GM18502 (cell line): ENCODE data around the gene CHTF18.

ENCODE experiments used
- ATAC-seq: cut with Tn5 transposase; IDR thresholded peaks from one replicate; pipeline ENCODE4 v1.9.1; 2021; ENCODE audit warnings: mild to moderate bottlenecking; ENCODE audit not compliant: unreplicated experiment, poor library complexity

Gene CHTF18

DNA sequence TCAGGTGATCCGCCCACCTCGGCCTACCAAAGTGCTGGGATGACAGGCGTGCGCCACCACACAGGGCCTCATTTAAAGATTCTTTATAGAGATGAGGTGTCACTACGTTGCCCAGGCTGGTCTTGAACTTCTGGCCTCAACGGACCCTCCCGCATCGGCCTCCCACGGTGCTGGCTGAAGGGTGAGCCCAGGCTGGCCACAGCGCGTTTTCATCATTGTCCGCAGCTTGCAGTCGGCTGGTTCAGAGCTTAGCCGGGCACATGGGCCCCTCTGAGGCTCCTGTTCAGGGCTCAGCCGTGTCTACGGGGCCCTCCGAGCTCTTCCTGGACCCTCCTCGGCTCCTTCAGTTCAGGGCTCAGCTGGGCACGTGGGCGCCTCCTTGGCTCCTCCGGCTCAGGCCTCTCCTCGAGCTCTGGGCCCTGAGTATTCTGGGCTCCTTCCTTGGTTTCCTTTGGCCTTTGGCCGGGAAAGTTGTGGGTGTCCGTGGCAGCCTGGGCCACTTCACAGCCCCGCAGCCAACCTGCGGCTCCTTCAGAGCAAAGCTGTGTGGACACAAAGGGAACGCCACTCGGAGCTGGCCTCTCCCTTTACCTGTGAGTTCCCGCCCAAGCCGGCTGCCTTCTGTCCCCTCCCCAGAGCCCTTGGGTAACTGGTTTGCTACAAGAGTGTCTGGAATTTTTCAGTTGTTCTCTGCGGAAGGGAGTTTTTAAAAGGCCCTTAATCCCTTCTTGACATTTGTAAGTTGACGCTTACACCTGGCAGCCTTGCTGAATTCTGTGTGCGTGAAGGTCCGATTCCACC is 29.1 kb upstream of the CHTF18 start:
- no peak for ATAC-seq

- ATAC-seq, result no peak
Measured at GRCh38 chr16:760065-760464, 28.4 kb upstream of the CHTF18 start.

- no peak for ATAC-seq
Measured at GRCh38 chr16:760545-761343, 27.7 kb upstream of the CHTF18 start, which contains the start of gene MSLN. TSS of gene MSLN (plus strand) at chr16:760734. CDS start at chr16:762681, 1,947 bp downstream.

DNA sequence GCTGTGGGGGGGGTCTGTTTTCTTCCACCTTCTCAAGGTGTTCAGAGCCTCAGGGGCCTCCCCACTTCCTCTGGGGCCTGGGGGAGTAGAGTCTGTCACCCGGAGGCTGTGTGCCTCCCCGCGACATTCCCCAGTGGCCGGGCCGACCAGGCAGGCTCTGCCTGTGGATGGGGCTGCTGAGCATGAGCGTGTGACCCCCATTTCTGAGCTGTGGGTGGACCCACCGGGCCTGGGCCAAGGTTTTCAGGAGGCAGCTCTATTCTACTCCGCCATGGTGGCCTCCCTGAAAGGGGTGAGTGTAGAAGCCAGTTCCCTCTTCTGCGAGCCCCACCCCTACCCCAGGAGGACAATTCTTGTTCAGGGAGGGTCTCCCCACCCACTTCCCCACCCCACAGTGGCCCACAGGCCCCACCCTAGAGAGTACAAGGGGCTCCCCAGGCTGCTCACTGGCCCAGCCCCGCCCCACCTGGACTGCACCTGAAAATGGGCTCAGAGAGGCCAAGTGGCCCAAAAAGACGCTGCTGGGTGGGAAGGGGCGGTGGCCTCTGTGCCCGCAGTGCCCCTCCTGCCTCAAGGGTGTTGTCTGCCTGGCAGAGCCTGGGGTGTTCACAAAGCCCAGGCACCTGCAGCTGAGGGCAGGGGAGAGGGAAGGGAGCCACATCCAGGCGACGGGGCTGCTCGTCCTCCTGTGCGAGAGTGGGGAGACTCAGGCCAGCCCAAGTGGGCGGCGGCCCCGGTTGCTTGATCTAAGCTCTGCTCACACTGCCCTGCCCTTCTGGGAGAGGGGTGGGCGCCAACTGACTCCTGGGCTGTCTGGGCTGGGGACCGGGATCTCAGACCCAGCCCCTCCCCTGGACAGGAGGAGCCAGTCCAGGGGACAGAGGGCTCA is 26.6 kb upstream of the CHTF18 start:
- ATAC-seq, result no peak

GRCh38 chr16:762595-763268 is 25.7 kb upstream of the CHTF18 start:
- no peak for ATAC-seq

- ATAC-seq, result no peak
Measured at GRCh38 chr16:763369-764183, 24.8 kb upstream of the CHTF18 start.

- ATAC-seq, result no peak
Measured at GRCh38 chr16:764184-764750, 24.2 kb upstream of the CHTF18 start.

- no peak for ATAC-seq
Measured at GRCh38 chr16:764848-765487, 23.5 kb upstream of the CHTF18 start.

GRCh38 chr16:765488-765865 is 22.9 kb upstream of the CHTF18 start:
- no peak for ATAC-seq

DNA sequence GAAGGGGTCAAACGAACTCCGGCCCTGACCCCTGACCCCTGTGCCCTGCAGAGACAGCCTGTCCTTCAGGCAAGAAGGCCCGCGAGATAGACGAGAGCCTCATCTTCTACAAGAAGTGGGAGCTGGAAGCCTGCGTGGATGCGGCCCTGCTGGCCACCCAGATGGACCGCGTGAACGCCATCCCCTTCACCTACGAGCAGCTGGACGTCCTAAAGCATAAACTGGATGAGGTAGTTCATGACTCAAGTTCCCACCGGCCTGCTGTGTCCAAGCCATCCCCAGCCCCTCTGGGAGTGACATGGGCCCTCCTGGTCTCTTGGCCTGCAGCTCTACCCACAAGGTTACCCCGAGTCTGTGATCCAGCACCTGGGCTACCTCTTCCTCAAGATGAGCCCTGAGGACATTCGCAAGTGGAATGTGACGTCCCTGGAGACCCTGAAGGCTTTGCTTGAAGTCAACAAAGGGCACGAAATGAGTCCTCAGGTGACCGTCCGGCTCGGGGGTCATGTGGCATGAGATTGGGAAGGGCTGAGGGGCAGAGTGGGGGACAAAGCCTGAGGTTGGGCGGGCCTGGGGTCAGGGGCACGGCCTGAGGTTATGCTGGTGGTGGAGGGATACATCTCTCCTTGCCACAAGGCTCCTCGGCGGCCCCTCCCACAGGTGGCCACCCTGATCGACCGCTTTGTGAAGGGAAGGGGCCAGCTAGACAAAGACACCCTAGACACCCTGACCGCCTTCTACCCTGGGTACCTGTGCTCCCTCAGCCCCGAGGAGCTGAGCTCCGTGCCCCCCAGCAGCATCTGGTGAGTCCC is 22.2 kb upstream of the CHTF18 start:
- ATAC-seq, result no peak

DNA sequence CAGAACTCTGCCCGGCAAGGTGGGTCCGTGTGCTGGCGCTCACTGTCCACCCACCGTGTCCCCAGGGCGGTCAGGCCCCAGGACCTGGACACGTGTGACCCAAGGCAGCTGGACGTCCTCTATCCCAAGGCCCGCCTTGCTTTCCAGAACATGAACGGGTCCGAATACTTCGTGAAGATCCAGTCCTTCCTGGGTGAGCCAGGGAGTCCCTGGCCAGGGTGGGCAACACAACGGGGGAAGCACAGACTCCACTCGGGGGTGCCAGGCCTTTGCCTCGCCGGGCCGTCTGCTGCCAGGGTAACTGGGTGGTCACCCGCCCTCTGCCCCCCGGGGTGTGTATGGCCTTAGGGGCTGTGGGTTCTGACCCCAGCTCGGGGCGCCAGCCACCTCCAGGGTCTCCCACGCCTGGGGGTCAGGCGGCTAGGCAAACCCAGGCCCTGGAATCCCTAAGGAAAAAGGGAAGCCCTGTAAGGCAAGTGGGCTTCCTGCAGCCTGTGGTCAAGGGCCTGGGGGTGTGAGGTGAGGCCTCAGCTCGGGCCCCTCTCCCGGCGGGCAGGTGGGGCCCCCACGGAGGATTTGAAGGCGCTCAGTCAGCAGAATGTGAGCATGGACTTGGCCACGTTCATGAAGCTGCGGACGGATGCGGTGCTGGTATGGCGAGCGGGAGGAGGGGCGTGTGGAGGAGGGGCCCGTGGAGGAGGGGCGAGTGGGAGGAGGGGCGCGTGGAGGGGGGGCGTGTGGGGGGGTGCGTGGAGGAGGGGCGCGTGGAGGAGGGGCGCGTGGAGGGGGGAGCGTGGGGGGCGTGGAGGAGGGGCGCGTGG is 21.4 kb upstream of the CHTF18 start:
- no peak for ATAC-seq

DNA sequence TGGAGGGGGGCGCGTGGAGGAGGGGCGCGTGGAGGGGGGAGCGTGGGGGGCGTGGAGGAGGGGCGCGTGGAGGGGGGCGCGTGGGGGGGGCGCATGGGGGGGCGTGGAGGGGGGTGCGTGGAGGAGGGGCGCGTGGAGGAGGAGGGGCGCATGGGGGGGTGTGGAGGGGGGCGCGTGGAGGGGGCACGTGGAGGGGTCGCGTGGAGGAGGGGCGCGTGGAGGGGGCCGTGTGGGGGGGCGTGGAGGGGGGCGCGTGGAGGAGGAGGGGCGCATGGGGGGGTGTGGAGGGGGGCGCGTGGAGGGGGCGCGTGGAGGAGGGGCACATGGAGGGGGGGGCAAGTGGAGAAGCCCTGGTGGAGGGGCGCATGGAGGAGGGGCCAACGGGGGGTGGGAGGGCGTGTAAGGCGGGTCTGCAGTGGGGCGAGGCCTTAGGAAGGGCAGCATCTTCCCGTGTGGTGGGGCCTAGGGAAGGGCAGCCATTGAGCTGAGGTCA is 20.6 kb upstream of the CHTF18 start:
- no peak for ATAC-seq

GRCh38 chr16:768428-768827 is 20.0 kb upstream of the CHTF18 start:
- ATAC-seq, result no peak

GRCh38 chr16:769184-769784 is 19.1 kb upstream of the CHTF18 start:
- ATAC-seq, result no peak

DNA sequence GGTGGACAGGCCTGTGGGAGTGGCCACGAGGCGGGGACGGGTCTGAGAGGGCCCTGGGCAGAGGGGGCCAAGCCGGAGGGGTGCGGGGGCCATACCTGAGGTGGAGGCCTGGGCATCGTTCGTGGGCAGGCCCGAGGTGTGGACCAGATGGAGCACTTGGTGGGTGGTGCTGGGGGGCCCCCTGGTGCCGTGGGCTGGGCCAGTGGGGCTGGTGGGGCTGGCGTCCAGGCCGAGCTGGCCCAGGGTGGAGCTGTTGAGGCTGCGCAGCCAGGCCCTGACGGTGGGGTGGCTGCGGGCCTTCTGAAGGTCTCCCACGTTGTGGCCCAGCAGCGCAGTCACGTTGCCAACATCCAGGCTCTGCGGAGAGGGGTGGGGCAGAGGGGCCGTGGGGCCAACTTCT is 18.5 kb upstream of the CHTF18 start:
- ATAC-seq, result no peak

DNA sequence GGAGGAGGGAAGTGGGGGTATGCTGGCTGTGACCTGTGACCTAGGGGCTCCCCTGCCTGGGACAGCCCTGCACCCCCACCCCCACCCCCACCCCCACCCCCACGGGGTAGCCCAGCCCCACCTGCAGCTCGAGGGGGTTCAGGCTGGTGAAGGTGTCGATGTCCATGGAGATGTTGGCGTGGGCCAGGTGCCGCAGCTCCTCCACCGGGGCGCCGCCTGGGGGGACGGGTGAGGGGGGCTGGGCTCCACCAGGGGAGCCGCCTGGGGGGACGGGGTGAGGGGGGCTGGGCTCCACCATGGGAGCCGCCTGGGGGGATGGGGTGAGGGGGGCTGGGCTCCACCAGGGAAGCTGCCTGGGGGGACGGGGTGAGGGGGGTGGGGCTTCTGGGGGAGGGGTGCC is 18.0 kb upstream of the CHTF18 start:
- ATAC-seq, result no peak
